Stimulated activated naive CD8-positive, alpha-beta T cell treated with anti-CD3 and anti-CD28 coated beads, Interleukin-15, Interleukin-2, amounts not matched to agents 100 U/mL and 50 U/mL, for 24 hours (primary cell): ENCODE data around the gene USE1.

Source experiments
- ATAC-seq: fragments of 150-1000 bp; cut with Tn5 transposase; one replicate; pipeline ENCODE4 v1.10.0; 2021
- DNase-seq: peaks from one replicate; pipeline ENCODE4 v3.0.0; 2021

The USE1 gene

DNA sequence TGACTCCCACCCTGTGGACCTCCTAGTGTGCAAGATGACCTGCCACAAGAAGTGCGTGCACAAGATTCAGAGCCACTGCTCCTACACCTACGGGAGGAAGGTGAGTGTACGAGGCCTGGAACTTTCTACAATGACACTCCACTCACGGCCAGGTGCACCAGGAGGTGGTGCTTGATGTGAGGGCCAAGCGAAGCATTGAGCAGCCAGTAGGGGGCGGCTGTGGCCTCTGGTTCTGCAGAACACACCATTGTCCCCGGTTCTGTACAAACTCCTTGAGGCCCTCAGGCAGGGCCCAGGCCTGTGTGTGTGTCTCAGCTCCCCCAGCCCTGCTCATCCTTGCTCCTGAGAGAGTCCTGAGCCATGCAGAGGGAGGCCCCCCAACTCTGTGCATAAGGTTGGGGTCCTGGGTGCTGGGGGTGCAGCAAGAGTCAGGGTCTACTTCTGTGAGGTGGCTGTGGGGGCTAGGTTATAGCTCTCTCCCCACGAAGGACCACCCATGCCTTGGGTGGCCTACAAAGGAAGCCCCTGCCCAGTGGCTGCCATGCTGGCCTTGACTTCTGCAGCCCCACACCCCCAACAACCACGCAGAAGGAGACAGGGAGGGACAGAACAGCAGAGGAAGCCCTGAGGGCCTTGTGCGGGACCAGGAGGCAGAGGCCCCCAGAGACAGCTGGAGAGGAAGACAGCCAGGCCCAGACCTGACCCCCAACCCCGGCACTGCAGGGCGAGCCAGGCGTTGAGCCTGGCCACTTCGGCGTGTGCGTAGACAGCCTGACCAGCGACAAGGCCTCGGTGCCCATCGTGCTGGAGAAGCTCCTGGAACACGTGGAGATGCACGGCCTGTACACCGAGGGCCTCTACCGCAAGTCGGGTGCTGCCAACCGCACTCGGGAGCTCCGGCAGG, 9.7 kb upstream of the USE1 start:
- DNase-seq (peak; percentile 64), ATAC-seq (peak; percentile 41)

DNA sequence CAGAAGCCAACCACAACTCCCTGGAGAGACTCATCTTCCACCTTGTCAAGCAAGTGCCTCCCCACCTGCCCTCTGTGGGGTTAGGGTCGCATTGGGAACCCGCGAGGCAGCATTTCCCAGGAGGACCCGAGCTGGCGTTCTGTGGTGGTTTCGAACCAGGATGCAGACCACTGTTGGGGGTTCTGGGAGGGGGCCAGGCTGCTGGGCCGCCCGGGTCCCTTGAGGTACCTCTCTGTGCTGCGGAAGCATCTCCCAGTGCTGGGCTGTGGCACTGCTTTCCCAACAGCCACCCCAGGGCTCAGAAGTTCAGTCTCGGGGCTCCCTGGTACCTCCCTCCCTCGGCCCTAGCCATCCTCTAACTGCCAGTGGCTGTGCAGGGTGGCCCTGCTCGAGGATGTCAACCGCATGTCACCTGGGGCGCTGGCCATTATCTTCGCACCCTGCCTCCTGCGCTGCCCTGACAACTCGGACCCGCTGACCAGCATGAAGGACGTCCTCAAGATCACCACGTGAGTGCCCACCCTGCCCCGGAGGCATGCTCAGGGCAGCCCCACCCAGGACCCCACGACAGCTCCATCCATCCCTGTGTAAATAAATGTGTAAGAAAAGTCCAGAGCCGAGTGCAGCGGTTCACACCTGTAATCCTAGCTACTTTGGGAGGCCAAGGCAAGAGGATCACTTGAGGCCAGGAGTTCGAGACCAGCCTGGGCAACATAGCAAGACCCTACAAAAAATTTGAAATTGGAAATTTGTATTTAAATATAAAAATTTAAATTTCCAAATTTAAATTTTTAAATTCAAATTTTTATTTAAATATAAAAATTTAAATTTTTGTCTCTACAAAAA, 8.2 kb upstream of the USE1 start:
- no peak for DNase-seq
- no peak for ATAC-seq

DNA sequence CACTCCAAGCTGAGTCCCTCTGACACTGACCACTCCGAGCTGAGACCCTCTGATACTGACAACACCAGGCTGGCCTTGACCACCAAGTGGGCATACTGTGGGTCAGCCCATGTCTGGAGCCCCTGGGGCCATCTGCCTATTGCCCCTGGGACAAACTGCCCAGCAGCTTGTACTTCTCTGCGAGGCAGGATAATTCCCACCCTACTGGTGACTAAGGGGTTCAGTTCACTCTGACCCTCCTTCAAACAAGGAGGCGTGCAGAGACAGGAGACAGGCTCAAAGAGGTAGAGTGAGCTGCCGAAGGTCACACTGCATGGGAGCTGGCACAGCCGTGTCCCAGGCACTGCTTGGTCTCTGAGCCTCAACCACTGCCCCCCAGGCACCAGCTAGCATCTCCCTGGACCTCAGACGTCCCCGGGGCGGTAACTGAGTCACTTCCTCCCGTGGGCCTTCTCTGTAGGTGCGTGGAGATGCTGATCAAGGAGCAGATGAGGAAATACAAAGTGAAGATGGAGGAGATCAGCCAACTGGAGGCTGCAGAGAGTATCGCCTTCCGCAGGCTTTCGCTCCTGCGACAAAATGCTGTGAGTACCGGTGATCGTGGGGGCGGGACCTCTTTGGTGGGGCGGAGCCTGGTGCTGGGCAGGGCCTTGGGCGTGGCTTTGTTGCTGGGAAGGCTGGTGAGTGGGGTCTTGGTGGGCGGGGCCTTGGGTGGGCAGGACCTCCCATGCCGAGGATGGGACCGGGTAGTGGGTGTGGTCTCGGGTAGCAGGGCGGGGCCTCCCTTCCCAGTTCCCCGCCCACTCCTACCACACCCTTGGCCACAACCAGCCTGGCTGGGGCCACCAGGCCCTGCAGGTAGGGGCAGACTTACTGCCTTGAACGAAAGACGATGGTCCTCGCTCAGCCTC, 5.8 kb upstream of the USE1 start:
- ATAC-seq (peak; percentile 29), DNase-seq (peak; percentile 71)

DNA sequence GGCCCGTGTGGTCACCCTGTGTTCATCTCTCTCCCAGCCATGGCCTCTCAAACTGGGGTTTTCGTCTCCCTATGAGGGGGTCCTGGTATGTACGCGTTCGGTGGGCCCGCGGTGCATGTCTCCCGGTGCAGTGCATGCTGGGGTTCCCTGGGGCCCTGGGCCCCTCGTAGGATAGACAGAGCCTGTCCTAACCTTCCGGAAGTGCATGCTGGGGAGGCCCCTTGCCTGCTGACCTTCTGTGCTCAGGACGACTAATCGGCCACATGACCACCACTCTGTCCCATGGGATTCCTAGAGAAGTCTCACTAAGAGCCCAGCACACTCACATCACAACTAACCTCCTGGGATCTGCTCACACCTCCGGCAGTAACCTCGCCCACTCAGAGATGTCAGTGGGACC, 4.9 kb upstream of the USE1 start:
- DNase-seq (no peak), ATAC-seq (no peak)

DNA sequence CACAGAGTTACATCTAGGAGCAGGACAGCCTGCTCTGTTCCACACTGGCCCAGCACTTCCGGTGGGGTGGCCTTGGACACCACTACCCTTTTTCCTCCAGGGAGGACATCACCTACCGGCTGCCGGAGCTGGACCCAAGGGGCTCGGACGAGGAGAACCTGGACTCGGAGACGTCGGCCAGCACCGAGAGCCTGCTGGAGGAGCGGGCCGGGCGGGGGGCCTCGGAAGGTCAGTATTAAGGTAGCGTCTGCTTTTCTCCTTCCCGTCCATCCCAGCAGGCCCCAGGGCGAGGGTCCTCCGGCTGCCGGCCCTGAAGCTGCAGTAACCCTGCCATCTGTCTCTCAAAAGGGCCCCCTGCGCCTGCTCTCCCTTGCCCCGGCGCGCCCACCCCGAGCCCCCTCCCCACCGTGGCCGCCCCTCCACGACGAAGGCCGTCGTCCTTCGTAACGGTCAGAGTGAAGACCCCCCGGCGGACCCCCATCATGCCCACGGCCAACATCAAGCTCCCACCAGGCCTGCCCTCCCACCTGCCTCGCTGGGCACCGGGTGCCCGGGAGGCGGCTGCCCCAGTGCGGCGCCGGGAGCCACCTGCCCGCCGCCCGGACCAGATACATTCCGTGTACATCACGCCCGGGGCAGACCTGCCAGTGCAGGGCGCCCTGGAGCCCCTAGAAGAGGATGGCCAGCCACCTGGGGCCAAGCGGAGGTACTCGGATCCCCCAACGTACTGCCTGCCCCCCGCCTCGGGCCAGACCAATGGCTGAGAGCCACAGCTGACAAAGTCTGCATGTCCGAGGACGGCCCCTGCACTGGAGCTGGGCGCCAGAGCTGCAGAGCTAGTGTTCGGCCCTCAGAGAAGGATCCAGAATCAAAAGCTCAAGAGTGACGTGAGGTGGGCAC, 3.4 kb upstream of the USE1 start:
- ATAC-seq (no peak), DNase-seq (no peak)

DNA sequence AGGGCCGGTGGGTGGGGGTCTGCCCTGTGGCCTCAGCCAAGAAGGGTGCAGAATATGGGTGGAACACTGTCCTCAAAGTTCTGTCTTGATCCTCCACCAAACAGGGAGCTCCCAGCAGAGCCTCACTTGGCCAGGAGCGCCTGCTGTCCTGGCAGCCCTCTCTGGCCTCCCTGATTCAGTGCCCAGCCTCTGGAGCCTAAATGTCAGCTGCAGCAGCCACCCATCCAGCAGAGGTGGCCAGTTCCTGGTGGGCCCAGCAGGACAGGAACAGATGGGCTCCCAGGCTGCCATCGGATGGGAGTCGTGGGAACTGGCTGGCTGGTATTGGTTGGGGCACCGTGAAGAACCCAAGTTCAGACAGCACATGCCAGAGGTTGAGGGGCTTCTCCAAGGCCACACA, 1.8 kb upstream of the USE1 start:
- ATAC-seq = no peak
- no peak for DNase-seq

DNA sequence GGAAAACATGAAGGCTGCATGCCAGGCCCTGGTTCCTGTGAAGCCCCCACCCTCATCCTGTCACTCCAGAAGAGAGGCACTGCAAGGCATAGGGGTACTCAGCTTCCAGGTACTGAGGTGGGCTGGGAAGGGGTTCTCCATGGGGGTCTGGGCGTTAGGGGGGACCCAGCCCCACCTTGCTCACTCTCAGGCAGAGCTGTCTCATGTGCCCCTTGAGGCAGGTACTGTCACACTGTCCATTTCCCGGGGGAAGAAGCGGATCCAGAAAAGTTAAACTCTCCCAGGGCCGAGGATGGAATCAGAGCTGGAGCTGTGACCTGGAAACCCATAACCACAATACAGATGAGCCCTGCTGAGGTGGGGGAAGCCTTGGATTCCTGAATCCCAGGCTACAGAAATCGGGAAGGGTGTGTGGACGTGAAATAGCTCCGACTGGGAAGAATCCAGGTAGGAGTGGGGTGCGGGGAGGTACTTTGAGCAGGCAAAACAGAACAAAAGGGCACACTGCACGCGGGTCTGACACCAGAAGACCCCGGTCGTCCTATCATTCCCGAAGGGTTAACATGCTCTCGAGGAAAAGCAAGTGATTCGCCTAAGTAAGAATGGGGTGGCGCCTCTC, 540 bp upstream of the USE1 start:
- ATAC-seq = no peak
- DNase-seq = no peak

DNA sequence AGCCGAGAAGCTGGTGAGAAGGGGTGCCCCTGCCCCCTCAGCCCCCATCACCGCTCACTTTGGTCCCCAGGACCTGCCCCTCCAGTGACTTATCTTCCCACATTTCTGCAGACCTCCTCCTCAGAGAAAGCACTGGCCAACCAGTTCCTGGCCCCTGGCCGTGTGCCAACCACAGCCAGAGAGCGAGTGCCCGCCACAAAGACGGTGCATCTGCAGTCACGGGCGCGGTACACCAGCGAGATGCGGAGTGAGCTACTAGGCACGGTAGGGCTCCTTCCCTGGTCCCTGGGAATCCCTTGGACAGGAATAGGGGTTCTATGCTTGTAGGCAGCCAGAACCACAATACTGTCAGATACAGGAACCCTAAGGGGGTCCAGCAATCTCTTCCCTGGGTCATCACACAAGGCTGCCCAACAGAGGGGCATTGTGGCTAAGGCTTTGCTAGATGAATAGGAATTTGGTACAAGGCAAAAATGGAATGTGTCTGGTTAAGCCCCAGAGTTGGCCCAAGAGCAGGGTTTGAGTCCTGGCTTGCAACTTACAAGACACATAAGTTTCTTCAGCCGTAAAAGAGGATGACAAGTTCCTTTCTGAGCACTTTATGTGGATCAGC, 1.0 kb downstream of the USE1 start:
- ATAC-seq (no peak), DNase-seq (no peak)

DNA sequence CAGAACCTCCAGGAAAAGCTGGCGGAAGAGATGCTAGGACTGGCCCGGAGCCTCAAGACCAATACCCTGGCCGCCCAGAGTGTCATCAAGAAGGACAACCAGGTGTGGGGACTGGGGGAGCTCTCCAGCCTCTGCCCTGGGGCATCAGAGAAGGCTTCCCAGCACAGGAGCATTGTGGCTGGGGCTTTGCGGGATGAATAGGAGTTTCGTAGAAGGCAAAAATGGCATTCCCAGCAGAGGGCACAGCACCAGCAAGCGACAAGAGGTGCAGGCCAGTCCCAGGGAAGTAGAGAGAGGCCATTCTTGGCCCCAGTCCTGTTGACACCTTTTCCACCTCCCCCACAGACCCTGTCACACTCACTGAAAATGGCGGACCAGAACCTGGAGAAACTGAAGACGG, 4.1 kb downstream of the USE1 start:
- DNase-seq = no peak
- ATAC-seq = no peak

DNA sequence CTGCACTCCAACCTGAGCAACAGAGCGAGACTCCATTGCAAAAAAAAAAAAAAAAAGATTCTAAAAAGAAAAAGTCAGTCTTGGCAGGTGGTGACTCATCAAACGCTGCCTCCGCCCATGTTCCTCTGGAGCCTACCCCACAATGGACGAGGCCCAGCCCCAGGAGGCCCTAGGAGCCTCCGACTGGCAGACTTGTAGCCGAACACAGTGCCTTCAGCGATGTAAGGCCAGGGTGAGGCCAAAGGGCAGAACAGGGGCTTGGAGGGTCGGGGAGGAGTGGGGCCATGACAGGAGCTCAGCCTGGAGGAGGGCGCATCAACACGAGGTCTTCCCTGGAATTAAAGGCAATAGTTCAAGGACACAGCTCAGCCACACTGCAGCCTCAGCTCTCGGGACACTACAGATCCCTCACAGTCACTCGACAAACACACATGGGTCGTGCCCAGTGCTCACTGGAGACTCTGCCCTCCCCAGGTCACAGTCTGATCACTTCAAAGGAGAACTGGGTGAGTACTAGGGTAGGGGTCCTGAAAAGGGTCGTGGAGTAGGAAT, 5.1 kb downstream of the USE1 start:
- no peak for DNase-seq
- ATAC-seq = no peak

DNA sequence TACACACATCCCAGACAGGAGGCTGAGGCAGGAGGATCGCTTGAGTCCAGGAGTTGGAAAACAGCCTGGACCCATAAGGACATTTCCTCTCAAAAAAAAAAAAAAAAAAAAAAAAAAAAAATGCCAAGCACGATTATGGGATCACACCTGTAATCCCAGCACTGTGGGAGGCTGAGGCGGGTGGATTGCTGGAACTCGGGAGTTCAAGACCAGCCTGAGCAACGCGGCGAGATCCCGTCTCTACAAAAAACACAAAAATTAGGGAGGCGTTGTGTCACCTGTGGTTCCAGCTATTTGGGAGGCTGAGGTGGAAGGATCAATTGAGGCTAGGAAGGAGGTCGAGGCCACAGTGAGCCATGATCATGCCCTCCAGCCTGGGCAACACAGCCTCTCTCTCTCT, 9.9 kb downstream of the USE1 start:
- no peak for DNase-seq
- ATAC-seq = no peak

DNA sequence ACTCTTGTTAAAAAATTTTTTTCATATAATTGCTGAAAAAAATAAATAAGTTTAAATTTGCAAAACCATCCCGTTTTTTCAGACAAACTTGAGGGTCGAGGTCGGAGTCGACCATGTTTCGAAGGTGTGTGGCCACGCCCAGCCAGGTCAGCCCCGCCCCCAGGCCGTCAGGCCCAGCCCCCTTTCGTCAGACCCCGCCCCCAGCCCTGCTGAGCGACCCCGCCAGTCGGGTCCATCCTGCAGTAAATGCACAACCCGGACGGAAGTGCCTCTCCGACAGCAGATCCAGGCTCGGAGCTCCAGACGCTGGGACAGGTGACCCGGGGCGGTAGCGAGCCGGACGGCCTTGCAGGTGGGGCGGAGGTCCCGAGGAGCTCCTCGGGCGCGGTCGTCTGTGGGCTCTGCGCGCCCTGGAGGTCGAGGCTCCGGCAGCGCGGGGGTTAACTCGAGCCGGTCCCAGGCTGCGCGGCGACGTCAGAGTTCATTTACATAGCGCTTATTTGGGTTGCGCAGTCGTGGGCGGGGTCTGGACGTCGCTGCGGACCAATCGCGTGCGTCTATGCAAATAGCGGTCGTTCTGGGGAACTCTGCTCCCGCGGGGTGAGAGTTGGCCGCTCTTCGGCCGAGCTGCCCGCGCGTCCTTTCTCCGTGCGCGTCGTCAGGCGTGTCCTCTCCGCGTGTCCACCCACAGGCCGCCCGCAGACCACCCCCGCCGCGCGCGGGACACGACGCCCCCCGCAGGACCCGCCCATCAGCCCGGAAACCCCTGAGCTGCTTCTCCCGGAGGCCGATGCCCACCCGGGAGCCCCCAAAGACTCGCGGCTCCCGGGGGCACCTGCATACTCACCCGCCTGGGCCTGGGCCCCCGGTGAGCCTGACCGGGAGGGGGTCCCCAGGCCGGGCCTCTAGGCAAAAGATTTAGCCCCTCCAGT, 11.1 kb downstream of the USE1 start, which contains the start of gene OCEL1:
OCEL1 (plus strand) TSS at position 225 of the 932 bp plus-strand sequence; CDS start at position 247, 22 bp downstream.
- DNase-seq = peak; percentile 97
- ATAC-seq = peak; percentile 96

DNA sequence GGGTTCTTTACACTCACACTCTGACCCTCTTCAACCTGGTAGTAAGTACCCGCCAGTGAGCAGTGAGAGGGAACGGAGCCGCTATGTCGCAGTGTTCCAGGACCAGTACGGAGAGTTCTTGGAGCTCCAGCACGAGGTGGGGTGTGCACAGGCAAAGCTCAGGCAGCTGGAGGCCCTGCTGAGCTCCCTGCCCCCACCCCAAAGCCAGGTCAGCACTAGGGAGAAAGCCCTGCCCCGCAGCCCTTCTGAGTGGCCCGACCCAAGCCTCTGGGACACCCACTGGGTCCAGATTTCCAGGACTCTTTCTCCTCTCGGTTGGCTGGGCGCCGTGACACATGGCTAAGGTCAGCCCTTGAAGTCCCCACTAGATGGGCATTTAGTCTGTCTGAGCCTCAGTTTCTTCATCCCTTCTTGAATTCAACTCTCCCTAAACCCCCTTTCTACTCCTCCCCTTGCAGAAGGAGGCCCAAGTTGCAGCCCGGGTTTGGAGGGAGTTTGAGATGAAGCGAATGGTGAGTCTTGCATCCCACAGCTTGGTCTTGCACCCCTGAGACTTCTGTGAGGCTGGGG, 12.7 kb downstream of the USE1 start:
- no peak for ATAC-seq
- DNase-seq = no peak

DNA sequence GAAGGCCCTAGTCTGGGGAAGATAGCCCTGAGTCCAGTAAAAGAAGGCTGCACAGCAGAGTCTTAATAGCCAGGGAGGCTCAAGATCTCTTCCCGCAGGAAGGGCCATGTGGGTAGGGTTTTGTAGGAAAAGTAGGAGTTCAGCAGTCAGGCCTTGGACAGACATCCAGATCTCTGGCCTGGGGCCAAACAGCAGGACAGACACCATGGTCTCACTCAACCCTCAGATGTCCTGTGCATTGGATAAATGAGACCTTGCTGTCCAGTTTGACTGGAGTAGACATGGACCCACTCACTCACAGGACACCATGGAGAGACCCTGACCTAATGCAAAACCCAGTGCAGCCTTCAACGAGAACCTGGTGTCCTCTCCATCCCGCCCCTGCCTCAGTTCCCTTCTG, 14.7 kb downstream of the USE1 start:
- ATAC-seq (no peak), DNase-seq (no peak)

DNA sequence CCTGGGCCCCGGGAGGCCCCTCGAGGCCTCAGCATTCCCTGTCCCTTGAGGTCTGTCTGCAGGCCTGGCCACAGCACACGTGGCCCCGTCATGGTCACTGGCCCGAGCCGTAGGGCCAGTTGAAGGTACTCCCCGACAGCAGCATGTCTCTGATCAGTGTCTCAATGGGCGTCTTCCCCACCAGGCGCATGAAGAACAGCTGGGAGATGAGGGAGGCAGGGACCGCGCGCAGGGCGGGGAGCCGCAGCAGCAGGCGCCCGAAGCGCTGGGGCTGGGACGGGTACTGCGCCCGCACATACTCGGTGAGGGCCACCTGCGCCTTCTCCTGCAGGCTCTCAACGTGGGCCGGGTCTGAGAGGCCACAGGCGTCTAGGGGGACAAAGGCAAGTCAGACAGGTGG, 17.1 kb downstream of the USE1 start:
- ATAC-seq (no peak), DNase-seq (no peak)

DNA sequence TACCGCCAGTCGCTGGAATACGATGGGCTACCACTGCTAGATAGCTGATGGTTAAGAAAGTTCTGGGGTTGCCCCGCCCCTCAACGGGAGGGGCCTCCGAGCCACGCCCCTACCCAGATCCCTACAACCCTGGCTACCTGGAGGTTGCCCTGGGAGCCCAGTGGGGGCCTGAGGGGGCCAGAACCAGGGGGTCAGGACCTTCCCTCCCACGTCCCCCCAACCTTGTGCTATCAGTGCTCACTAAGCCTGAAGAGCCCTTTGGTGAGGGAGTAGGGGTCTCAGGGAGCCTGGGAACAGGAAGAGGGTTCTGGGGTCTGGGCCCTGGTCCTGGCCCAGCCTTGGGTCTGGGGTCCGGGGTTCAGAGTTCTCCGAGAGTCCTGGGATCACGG, 19.7 kb downstream of the USE1 start:
- peak; percentile 78 for DNase-seq

DNA sequence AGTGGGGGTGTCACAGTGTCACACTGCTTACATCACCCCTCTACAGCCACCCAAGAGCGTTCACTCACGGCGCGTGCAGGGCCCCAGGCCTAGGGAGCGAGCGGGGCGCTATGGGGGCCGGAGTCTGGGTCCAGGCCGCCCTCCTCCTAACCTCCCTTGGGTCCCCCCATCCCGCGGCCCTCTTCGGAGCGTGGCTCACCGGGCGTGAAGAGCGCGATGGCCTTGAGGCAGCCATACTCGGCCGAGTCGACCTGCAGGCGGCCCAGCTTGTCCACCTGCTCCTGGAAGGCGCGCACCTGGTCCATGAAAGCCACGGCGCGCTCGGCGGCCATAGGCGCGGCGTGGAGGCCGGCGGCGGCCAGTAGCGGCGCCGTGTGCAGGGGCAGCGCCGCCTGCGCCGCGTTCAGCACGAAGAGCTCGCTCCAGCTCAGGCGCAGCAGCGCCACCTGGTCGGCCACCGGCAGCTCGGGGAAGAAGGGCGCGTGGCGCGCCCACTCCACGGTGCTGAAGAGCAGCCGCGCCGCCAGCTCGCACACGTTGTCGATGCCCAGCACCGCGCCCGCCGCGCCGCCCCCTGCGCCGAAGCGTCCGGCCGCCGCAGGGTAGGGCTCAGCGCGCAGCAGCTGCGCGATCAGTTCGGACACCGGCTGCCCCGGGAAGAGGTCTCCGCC, 20.3 kb downstream of the USE1 start:
- DNase-seq (peak; percentile 76), ATAC-seq (peak; percentile 82)

More for the DNA sequence above, 19.7 kb downstream of the USE1 start:
- ATAC-seq = peak; percentile 73
